Measurements from ENCODE around the gene CALML4.

DNA sequence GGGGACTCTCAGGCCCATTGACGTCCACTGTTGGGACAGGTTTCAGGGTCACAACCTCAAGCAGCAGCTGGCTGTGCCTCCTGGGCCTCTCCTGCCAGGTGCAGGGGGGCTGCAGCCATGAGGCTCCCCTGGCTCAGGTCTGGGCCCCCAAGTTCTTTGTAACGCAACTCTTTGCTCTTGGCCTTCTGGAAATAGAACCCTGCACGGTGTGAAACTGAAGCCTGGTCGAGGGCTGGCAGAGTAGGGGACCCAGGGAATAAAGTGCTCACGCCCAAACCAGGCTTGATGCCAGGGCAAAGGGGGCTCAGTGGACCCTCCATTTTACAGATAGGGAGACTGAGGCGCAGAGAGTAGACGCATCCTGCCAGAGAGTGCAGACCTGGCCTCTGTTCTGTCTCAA lies 771 bp downstream of the CALML4 start:
- TF ChIP-seq CTCF (IDR thresholded peaks at IDR 0.05) (no peak), POLR2A (IDR thresholded peaks at IDR 0.05) (no peak)
